HG02678 (cell line): ENCODE data around the gene ZNF530.

ENCODE experiments used
- ATAC-seq: cut with Tn5 transposase; IDR thresholded peaks from one replicate; pipeline ENCODE4 v1.9.1; 2021; ENCODE audit warnings: mild to moderate bottlenecking, moderate library complexity; ENCODE audit not compliant: unreplicated experiment

The ZNF530 gene

GRCh38 chr19:57613941-57614743 lies 14.5 kb downstream of the ZNF530 start, which contains the start of gene ZNF134:
TSS of gene ZNF134 (plus strand) at chr19:57614242. CDS start at chr19:57619469, 5,227 bp downstream.
- ATAC-seq = peak; percentile 99

GRCh38 chr19:57615346-57615745 lies 15.7 kb downstream of the ZNF530 start:
- no peak for ATAC-seq

GRCh38 chr19:57620673-57621348 lies 21.1 kb downstream of the ZNF530 start:
- no peak for ATAC-seq

GRCh38 chr19:57623091-57623490 lies 23.4 kb downstream of the ZNF530 start:
- ATAC-seq = no peak

GRCh38 chr19:57632987-57633831 lies 33.5 kb downstream of the ZNF530 start, which contains the start of gene ZNF211:
TSS of gene ZNF211 (plus strand) at chr19:57633168. CDS start at chr19:57633347, 179 bp downstream.
- peak; percentile 99 for ATAC-seq

GRCh38 chr19:57633832-57634131 lies 34.1 kb downstream of the ZNF530 start:
- ATAC-seq = no peak

GRCh38 chr19:57637379-57637778 lies 37.7 kb downstream of the ZNF530 start:
- no peak for ATAC-seq

- ATAC-seq = no peak
Observed at GRCh38 chr19:57641715-57642234, 42.1 kb downstream of the ZNF530 start.

- ATAC-seq = no peak
Observed at GRCh38 chr19:57642396-57643046, 42.8 kb downstream of the ZNF530 start.

- no peak for ATAC-seq
Observed at GRCh38 chr19:57643734-57644133, 44.0 kb downstream of the ZNF530 start.

- ATAC-seq = no peak
Observed at GRCh38 chr19:57648331-57649003, 48.8 kb downstream of the ZNF530 start.

GRCh38 chr19:57651654-57651996 lies 51.9 kb downstream of the ZNF530 start:
- ATAC-seq = no peak

GRCh38 chr19:57653689-57654088 lies 54.0 kb downstream of the ZNF530 start:
- ATAC-seq = no peak

GRCh38 chr19:57655443-57655842 lies 55.8 kb downstream of the ZNF530 start:
- no peak for ATAC-seq

- no peak for ATAC-seq
Observed at GRCh38 chr19:57656346-57656745, 56.7 kb downstream of the ZNF530 start.
